ENCODE results near the gene RAB31. TPM values are rescaled to one million over a fixed set of nuclear protein-coding genes. Genes with fewer than 3 reads are reported as not detected.

RAB31 gene, protein sequence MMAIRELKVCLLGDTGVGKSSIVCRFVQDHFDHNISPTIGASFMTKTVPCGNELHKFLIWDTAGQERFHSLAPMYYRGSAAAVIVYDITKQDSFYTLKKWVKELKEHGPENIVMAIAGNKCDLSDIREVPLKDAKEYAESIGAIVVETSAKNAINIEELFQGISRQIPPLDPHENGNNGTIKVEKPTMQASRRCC
- 13.6 and 25.2 TPM in 2 replicates for total RNA-seq

DNA sequence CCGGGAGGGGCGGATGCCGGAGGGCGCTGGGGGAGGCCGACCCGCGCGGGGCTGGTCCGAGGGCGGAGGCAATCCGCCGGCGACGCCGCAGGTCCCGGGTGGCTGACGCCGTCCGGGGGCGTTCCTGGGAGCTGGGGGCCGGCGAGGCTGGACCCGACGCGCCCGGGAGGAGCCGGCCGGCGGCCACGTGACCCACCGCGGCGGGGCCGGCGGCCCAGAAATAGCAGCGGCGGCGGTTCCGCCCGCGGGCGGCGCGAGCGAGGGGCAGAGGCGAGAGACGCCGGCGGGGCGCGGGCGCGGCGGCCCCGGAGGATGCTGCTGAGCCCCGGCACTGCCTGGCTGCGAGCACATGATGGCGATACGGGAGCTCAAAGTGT lies at the start of gene RAB31:
Gene RAB31 (plus strand): TSS at position 245 of the 377 bp plus-strand sequence. CDS start 105 bp downstream, at position 350.

GRCh38 chr18:9885170-9886004 lies 177.3 kb downstream of the RAB31 start, which contains the start of gene TXNDC2:
Gene TXNDC2, plus strand, starts transcription at chr18:9885973. Its CDS starts 708 bp downstream, at chr18:9886681.

Other genes starting within 250 kb of the RAB31 start
- 76.9 and 77.3 TPM in 2 replicates for gene RALBP1, start 232.8 kb upstream of the RAB31 start, total RNA-seq
- gene PPP4R1, start 93.7 kb upstream of the RAB31 start, total RNA-seq: 92.3 and 166 TPM in 2 replicates
- gene TXNDC2, start 177.7 kb downstream of the RAB31 start, total RNA-seq: not detected in 2 replicates
- gene VAPA, start 205.7 kb downstream of the RAB31 start, total RNA-seq: 109 and 226 TPM in 2 replicates

Measured in bladder microvascular endothelial cell (primary cell).